ENCODE data around the gene CD36.

- no peak for TF ChIP-seq TAF1 (IDR thresholded peaks at IDR 0.05; ENCODE audit: low read depth, low read length)
- no peak for TF ChIP-seq POLR2A (IDR thresholded peaks at IDR 0.05; ENCODE audit: low read depth, low read length)
- no peak for TF ChIP-seq POLR2AphosphoS5 (IDR thresholded peaks at IDR 0.05; ENCODE audit: low read depth, low read length)
- no peak for TF ChIP-seq PAX5 (IDR thresholded peaks at IDR 0.05; ENCODE audit: insufficient read depth, low read length, severe bottlenecking)
- TF ChIP-seq SPI1 (IDR thresholded peaks at IDR 0.05; ENCODE audit: low read depth, low read length): no peak
- TF ChIP-seq POU2F2 (IDR thresholded peaks at IDR 0.05; ENCODE audit: low read depth, low read length): no peak
These were observed 1.7 kb upstream of the CD36 start for GRCh38 chr7:80636709-80637108.

Measured in GM12891 (cell line).